ENCODE data around the gene NDUFB8. TPM values are rescaled to one million over a fixed set of nuclear protein-coding genes. Genes with fewer than 3 reads are reported as not detected.

Gene NDUFB8
- total and polyA plus RNA-seq, 4 donors: 122 to 369 (median 217) TPM

- peaks cover 0 to 9% (median 5%) of the 10 kb centered on the region in 3 donors for H3K27me3 ChIP-seq (ENCODE audit: control insufficient read depth in 3 of 3, insufficient read depth in 3 of 3, low read length in 2 of 3)
- 89 to 98% methylated on average over 2 of the region's 2 CpGs for WGBS, 2 donors
- H3K27ac ChIP-seq (ENCODE audit: low read depth in 1 of 2, low read length in 1 of 2): no peak overlapping the region
- TF ChIP-seq, protein P1, sequence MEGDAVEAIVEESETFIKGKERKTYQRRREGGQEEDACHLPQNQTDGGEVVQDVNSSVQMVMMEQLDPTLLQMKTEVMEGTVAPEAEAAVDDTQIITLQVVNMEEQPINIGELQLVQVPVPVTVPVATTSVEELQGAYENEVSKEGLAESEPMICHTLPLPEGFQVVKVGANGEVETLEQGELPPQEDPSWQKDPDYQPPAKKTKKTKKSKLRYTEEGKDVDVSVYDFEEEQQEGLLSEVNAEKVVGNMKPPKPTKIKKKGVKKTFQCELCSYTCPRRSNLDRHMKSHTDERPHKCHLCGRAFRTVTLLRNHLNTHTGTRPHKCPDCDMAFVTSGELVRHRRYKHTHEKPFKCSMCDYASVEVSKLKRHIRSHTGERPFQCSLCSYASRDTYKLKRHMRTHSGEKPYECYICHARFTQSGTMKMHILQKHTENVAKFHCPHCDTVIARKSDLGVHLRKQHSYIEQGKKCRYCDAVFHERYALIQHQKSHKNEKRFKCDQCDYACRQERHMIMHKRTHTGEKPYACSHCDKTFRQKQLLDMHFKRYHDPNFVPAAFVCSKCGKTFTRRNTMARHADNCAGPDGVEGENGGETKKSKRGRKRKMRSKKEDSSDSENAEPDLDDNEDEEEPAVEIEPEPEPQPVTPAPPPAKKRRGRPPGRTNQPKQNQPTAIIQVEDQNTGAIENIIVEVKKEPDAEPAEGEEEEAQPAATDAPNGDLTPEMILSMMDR (IDR thresholded peaks at IDR 0.05; ENCODE audit: control extremely low read depth, extremely low read depth): no peak
- no peak overlapping the region for H3K9ac ChIP-seq (ENCODE audit: insufficient read depth in 1 of 2, low read length in 2 of 2)
- no peak for DNase-seq
- peaks cover 12 to 28% (median 26%) of the 10 kb centered on the region in 4 donors for H3K36me3 ChIP-seq (ENCODE audit: control insufficient read depth in 4 of 4, insufficient read depth in 4 of 4, low read length in 4 of 4)
- peaks cover 0 to 12% (median 5%) of the 10 kb centered on the region in 5 donors for H3K4me1 ChIP-seq (ENCODE audit: control insufficient read depth in 5 of 5, insufficient read depth in 5 of 5, low read length in 5 of 5)
- no peaks in the 10 kb centered on the region for H3K9me3 ChIP-seq (ENCODE audit: control insufficient read depth in 4 of 4, insufficient read depth in 3 of 4, low read length in 3 of 4)
- no peak for ATAC-seq (ENCODE audit: insufficient read depth, low FRiP score)
- H3K4me3 ChIP-seq: no peak overlapping the region
Measured at GRCh38 chr10:100524638-100525037, 5.0 kb downstream of the NDUFB8 start.

DNA sequence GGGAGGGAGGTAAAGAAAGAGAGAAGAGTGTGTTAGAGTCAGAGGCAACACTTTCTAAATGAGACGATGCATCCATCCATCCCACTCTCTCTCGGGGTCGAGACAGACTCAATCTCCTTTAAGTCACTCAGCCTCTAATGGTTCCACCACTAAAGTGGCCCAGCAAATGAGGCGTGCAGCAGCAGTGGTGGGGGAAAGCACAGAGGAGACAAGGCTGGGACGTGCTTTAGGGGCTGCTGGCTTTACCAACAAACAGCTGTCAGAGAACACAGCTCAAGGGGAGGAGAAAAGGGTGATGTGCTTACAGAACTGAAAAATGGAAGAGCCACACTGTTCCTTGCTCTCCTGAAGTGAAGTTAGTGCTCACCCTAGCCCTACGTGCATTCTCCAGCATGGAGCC lies 5.5 kb downstream of the NDUFB8 start:
- no peak for DNase-seq
- peaks cover 12 to 28% (median 26%) of the 10 kb centered on the region in 4 donors for H3K36me3 ChIP-seq (ENCODE audit: control insufficient read depth in 4 of 4, insufficient read depth in 4 of 4, low read length in 4 of 4)
- no peak for ATAC-seq (ENCODE audit: insufficient read depth, low FRiP score)

GRCh38 chr10:100522945-100523344 lies 6.7 kb downstream of the NDUFB8 start:
- H3K9ac ChIP-seq (ENCODE audit: insufficient read depth in 1 of 2, low read length in 2 of 2): no peak overlapping the region
- H3K9me3 ChIP-seq (ENCODE audit: control insufficient read depth in 4 of 4, insufficient read depth in 3 of 4, low read length in 3 of 4): no peaks in the 10 kb centered on the region
- H3K4me1 ChIP-seq (ENCODE audit: control insufficient read depth in 5 of 5, insufficient read depth in 5 of 5, low read length in 5 of 5): peaks cover 0 to 10% (median 0%) of the 10 kb centered on the region in 5 donors
- peaks cover 0 to 14% (median 13%) of the 10 kb centered on the region in 3 donors for H3K27me3 ChIP-seq (ENCODE audit: control insufficient read depth in 3 of 3, insufficient read depth in 3 of 3, low read length in 2 of 3)
- TF ChIP-seq, protein P1 (IDR thresholded peaks at IDR 0.05; ENCODE audit: control extremely low read depth, extremely low read depth): no peak
- H3K36me3 ChIP-seq (ENCODE audit: control insufficient read depth in 4 of 4, insufficient read depth in 4 of 4, low read length in 4 of 4): peaks cover 12 to 28% (median 26%) of the 10 kb centered on the region in 4 donors
- no peak for ATAC-seq (ENCODE audit: insufficient read depth, low FRiP score)
- DNase-seq: no peak
- H3K4me3 ChIP-seq: no peak overlapping the region
- WGBS, 2 donors: 96 to 97% methylated on average over 9 of the region's 9 CpGs
- no peak overlapping the region for H3K27ac ChIP-seq (ENCODE audit: low read depth in 1 of 2, low read length in 1 of 2)

More for the DNA sequence above, 5.5 kb downstream of the NDUFB8 start:
- 89 to 91% methylated on average over 6 of the region's 6 CpGs for WGBS, 2 donors
- Histone ChIP-seq H3K4me1 (ENCODE audit: control insufficient read depth in 5 of 5, insufficient read depth in 5 of 5, low read length in 5 of 5) (peaks cover 0 to 16% (median 5%) of the 10 kb centered on the region in 5 donors), H3K9ac (ENCODE audit: insufficient read depth in 1 of 2, low read length in 2 of 2) (no peak overlapping the region), H3K9me3 (ENCODE audit: control insufficient read depth in 4 of 4, insufficient read depth in 3 of 4, low read length in 3 of 4) (no peaks in the 10 kb centered on the region), H3K27me3 (ENCODE audit: control insufficient read depth in 3 of 3, insufficient read depth in 3 of 3, low read length in 2 of 3) (peaks cover 0 to 9% (median 6%) of the 10 kb centered on the region in 3 donors), H3K4me3 (no peak overlapping the region), H3K27ac (ENCODE audit: low read depth in 1 of 2, low read length in 1 of 2) (no peak overlapping the region)
- TF ChIP-seq, protein P1 (IDR thresholded peaks at IDR 0.05; ENCODE audit: control extremely low read depth, extremely low read depth): no peak

Data from lung (tissue), 12 donors.